ENCODE results near the gene FOXO3. TPM values are rescaled to one million over a fixed set of nuclear protein-coding genes. Genes with fewer than 3 reads are reported as not detected.

Gene FOXO3
- total RNA-seq, 1 experiment from 2014 or later: 43.8 TPM

- no peak overlapping the region for H3K27ac ChIP-seq (ENCODE audit: low read length)
- no peak for DNase-seq (ENCODE audit: low read depth, low spot score)
- CTCF ChIA-PET: no interaction called here
- BruUV-seq (replicated peaks): no TSS peak
- no peaks in the 10 kb centered on the region for H3K4me1 ChIP-seq (ENCODE audit: control insufficient read depth, insufficient read depth, low read length)
- H3K36me3 ChIP-seq (ENCODE audit: control insufficient read depth, insufficient read depth, low read length): no peaks in the 10 kb centered on the region
- intact Hi-C loops (cut with micrococcal nuclease; ENCODE audit: unreplicated experiment): no loop called here
- no peak for ATAC-seq
- no peak overlapping the region for H3K4me3 ChIP-seq (ENCODE audit: low read depth in 2 of 2, low read length in 2 of 2)
- POLR2A ChIA-PET: no interaction called here
- in situ Hi-C loops (cut with HindIII; ENCODE audit: low pct_unique_long_range_greater_than_20kb, low sequenced_read_pairs): no loop called here
- 0 out of 2 replicates have a peak, but pooled peaks cover 6% of the 10 kb centered on the region for H3K27me3 ChIP-seq (ENCODE audit: control insufficient read depth, insufficient read depth, low read length)
- no peak for TF ChIP-seq TCF7L2 (IDR thresholded peaks at IDR 0.05; ENCODE audit: low read depth, low read length)
- no peak for TF ChIP-seq SIN3A (IDR thresholded peaks at IDR 0.05; ENCODE audit: borderline replicate concordance, insufficient read depth, low read depth, low read length)
- TF ChIP-seq REST (IDR thresholded peaks at IDR 0.05; ENCODE audit: insufficient read depth in 1 of 2, low read depth in 2 of 2, low read length in 1 of 2): no peak
- no peak for TF ChIP-seq POLR2AphosphoS5 (IDR thresholded peaks at IDR 0.05; ENCODE audit: low read depth, low read length)
- no peaks in the 10 kb centered on the region for H3K9me3 ChIP-seq (ENCODE audit: control insufficient read depth, insufficient read depth, low read depth, low read length)
Measured at GRCh38 chr6:108549241-108549640, 11.5 kb upstream of the FOXO3 start.

GRCh38 chr6:108549741-108550140, 11.0 kb upstream of the FOXO3 start:
- H3K4me3 ChIP-seq (ENCODE audit: low read depth in 2 of 2, low read length in 2 of 2): no peak overlapping the region
- no peaks in the 10 kb centered on the region for H3K4me1 ChIP-seq (ENCODE audit: control insufficient read depth, insufficient read depth, low read length)
- H3K27ac ChIP-seq (ENCODE audit: low read length): no peak overlapping the region
- no peaks in the 10 kb centered on the region for H3K36me3 ChIP-seq (ENCODE audit: control insufficient read depth, insufficient read depth, low read length)
- peaks cover 6% of the 10 kb centered on the region; the same call in 1 of the 2 replicates for H3K27me3 ChIP-seq (ENCODE audit: control insufficient read depth, insufficient read depth, low read length)
- no peak for TF ChIP-seq REST (IDR thresholded peaks at IDR 0.05; ENCODE audit: insufficient read depth in 1 of 2, low read depth in 2 of 2, low read length in 1 of 2)
- no peak for TF ChIP-seq TCF7L2 (IDR thresholded peaks at IDR 0.05; ENCODE audit: low read depth, low read length)
- no TSS peak for BruUV-seq (replicated peaks)
- ChIA-PET POLR2A (no interaction called here), CTCF (no interaction called here)
- in situ Hi-C loops (cut with HindIII; ENCODE audit: low pct_unique_long_range_greater_than_20kb, low sequenced_read_pairs): no loop called here
- ATAC-seq (no peak; the same call in 1 of the 2 replicates), DNase-seq (ENCODE audit: low read depth, low spot score) (no peak)
- intact Hi-C loops (cut with micrococcal nuclease; ENCODE audit: unreplicated experiment): no loop called here
- no peaks in the 10 kb centered on the region for H3K9me3 ChIP-seq (ENCODE audit: control insufficient read depth, insufficient read depth, low read depth, low read length)

GRCh38 chr6:108550256-108550655, 10.5 kb upstream of the FOXO3 start:
- ATAC-seq (no peak), DNase-seq (ENCODE audit: low read depth, low spot score) (no peak)
- peaks cover 6% of the 10 kb centered on the region; the same call in 1 of the 2 replicates for H3K27me3 ChIP-seq (ENCODE audit: control insufficient read depth, insufficient read depth, low read length)
- in situ Hi-C loops (cut with HindIII; ENCODE audit: low pct_unique_long_range_greater_than_20kb, low sequenced_read_pairs) (no loop called here), intact Hi-C loops (cut with micrococcal nuclease; ENCODE audit: unreplicated experiment) (no loop called here)
- CTCF ChIA-PET: no interaction called here
- TF ChIP-seq REST (IDR thresholded peaks at IDR 0.05; ENCODE audit: insufficient read depth in 1 of 2, low read depth in 2 of 2, low read length in 1 of 2) (no peak), POLR2AphosphoS5 (IDR thresholded peaks at IDR 0.05; ENCODE audit: low read depth, low read length) (no peak), TCF7L2 (IDR thresholded peaks at IDR 0.05; ENCODE audit: low read depth, low read length) (no peak), CTCF (IDR thresholded peaks at IDR 0.05) (no peak), SIN3A (IDR thresholded peaks at IDR 0.05; ENCODE audit: borderline replicate concordance, insufficient read depth, low read depth, low read length) (no peak)
- no peak overlapping the region for H3K27ac ChIP-seq (ENCODE audit: low read length)
- POLR2A ChIA-PET: no interaction called here
- no TSS peak for BruUV-seq (replicated peaks)
- H3K4me3 ChIP-seq (ENCODE audit: low read depth in 2 of 2, low read length in 2 of 2): no peak overlapping the region
- no peaks in the 10 kb centered on the region for H3K9me3 ChIP-seq (ENCODE audit: control insufficient read depth, insufficient read depth, low read depth, low read length)
- H3K36me3 ChIP-seq (ENCODE audit: control insufficient read depth, insufficient read depth, low read length): no peaks in the 10 kb centered on the region
- H3K4me1 ChIP-seq (ENCODE audit: control insufficient read depth, insufficient read depth, low read length): no peaks in the 10 kb centered on the region
